Naive thymus-derived CD8-positive, alpha-beta T cell (primary cell): ENCODE data around the gene HNRNPUL1. TPM values are rescaled to one million over a fixed set of nuclear protein-coding genes. Genes with fewer than 3 reads are reported as not detected.
"Not testable (repeated sequence)": the region's sequence is repeated elsewhere in the genome, so short reads cannot be mapped to it uniquely, and the experiment has no call there.

Experiments used
- ATAC-seq, 2 donors: fragments of 150-1000 bp; cut with Tn5 transposase in 1 of 2; sonication (Bioruptor Pico), chemical (Tn5 transposase) in 1 of 2; 1 replicate in 1 of 2; 2 replicates in 1 of 2; pipeline ENCODE4 v1.10.0; 2021; ENCODE audit warnings: mild to moderate bottlenecking in 2 of 2, moderate library complexity in 2 of 2
- POLR2A ChIA-PET: fragments of 350-600 bp; sonication (Branson Sonifier 250); formaldehyde crosslinking; loops from one replicate; lab custom pipeline; 2021; ENCODE audit warnings: antibody characterized with exemption; lab: Charles Lee
- DNase-seq, 10 donors: peaks; one replicate each; pipeline versions ENCODE4 v3.0.0 to v3.0.0-alpha.2; 2020 to 2022
- H3K27ac Mint-ChIP-seq, 10 donors: one replicate each; pipeline ENCODE4 v1.8.0; 2020 to 2022; ENCODE audit warnings: mild to moderate bottlenecking in 10 of 10, mixed read lengths in 10 of 10, moderate library complexity in 4 of 10, inconsistent platforms in 1 of 10
- H3K27me3 Mint-ChIP-seq, 5 donors: one replicate each; pipeline ENCODE4 v1.8.0; 2021 to 2022; ENCODE audit warnings: mixed read lengths in 5 of 5
- H3K36me3 Mint-ChIP-seq, 3 donors: one replicate each; pipeline ENCODE4 v1.8.0; 2020 to 2022; ENCODE audit warnings: mixed read lengths in 3 of 3, mild to moderate bottlenecking in 2 of 3, inconsistent platforms in 1 of 3
- H3K4me1 Mint-ChIP-seq, 4 donors: one replicate each; pipeline ENCODE4 v1.8.0; 2021 to 2022; ENCODE audit warnings: mixed read lengths in 4 of 4
- H3K4me3 Mint-ChIP-seq, 10 donors: one replicate each; pipeline ENCODE4 v1.8.0; 2020 to 2022; ENCODE audit warnings: mild to moderate bottlenecking in 10 of 10, mixed read lengths in 10 of 10, moderate library complexity in 6 of 10, inconsistent platforms in 1 of 10
- H3K9me3 Mint-ChIP-seq, 9 donors: one replicate each; pipeline ENCODE4 v1.8.0; 2020 to 2022; ENCODE audit warnings: mixed read lengths in 9 of 9, mild to moderate bottlenecking in 3 of 9, inconsistent platforms in 1 of 9, moderate library complexity in 1 of 9
- polyA plus RNA-seq, 3 donors: library from polyadenylated mRNA; unstranded; fragments of 300-500 nt; fragmentation: Illumina TruSeq; gene quantifications; one replicate each; pipeline ENCODE4 v1.2.3, GENCODE V29; 2021
- total RNA-seq, 8 experiments: library from RNA in 2 of 8; stranded (reverse) in 2 of 8; gene quantifications; one replicate each; pipeline ENCODE4 v1.2.3 and lab custom pipeline; 2021 to 2026

The HNRNPUL1 gene
- total and polyA plus RNA-seq, 5 experiments from 2014 or later = 40.7 to 280 (median 67.6) TPM

DNA sequence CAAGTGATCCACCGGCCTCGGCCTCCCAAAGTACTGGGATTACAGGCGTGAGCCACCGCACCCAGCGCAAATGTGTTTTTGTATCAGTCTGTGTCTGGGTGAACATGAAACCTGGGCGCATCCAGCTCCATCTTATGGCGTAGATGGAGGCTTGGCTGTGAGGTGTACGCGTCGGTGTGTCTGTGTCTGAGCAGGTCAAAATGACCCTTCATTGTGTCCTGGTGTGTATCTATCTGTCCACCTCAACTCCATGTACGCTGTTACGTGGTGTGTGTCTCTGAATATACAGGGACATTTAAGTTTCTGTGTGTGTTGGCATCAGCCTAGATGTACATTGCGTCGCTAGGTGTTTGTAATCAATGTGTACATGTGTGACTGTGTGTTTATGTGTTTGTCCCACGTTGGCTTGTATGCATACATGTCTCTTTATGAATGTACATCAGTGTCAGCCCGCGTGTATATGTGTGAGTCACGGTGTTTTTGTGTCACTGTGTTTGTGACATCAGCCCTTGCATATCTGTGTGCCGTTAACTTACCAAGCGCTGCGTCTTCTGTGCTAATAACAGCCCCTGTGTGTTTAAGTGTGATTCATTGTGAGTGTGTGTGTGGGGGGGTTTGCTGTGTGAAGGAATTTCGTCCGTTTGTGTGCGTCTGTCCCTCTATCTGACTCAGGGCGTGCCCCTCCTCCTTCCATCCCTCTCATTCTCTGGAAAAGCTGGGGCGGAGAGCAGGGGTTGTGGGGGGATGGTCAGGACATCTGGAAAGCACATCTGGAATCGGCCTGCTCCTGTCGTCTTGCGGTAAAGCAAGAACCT, 38.7 kb upstream of the HNRNPUL1 start:
- H3K4me1 Mint-ChIP-seq = peaks cover 14 to 22% (median 16%) of the 10 kb centered on the region in 4 donors

DNA sequence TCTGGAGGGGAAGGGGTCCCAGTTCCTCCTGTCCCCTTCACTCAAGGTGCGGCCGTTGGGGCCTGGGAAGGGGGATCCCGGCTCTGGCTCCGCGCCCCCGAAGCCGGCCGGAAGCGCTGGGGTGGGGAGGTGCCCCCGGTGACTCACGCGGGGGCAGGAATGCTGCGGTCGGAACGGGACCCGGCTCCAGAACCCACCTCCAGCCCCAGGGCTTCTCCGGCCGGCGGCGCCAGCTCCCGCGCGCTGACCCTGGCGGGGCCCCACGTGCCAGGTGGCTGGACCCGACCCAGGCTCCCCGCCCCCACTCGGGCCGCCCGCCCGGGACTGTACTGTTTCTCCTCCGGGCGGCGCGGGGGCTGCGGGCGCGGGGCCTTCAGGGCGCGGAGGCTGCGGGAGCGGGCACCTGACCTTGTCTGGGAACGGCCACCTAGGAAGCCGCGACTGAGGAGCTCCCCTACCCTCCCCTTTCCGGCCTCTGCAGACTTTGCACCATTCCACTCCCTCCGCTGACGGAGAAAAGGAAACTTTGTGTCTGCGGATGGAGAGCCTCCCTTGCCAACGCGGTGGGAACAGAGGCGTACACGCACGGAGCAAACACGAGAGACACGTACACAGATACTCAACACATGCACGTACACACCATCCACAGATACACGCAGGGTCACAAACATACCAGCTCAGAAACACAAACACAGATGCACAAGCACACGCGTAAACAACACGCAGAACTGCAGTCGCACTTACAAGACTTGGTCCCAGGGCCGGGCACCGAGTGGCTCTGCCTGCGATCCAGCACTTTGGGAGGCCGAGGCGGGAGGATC, 37.9 kb upstream of the HNRNPUL1 start:
- Mint-ChIP-seq H3K27ac (peak overlapping the region; percentile 62 to 95 (median 84)), H3K4me3 (peak overlapping the region; percentile 75 to 92 (median 86)), H3K4me1 (peaks cover 14 to 22% (median 16%) of the 10 kb centered on the region in 4 donors), H3K27me3 (peaks cover 5 to 30% (median 13%) of the 10 kb centered on the region in 5 donors), H3K9me3 (no peaks in the 10 kb centered on the region), H3K36me3 (no peaks in the 10 kb centered on the region)
- DNase-seq (peak in 8 of 10 donors; percentile 8 to 68 (median 32)), ATAC-seq (peak; percentile 70 to 77)
- POLR2A ChIA-PET = interaction anchor here (0.9 to 5.4 kb wide), 3 partner anchors 10 to 40 kb away, joined by 3 to 38 read pairs (median 4); partner anchors contain the start of gene HNRNPUL1

More for the DNA sequence above, 38.7 kb upstream of the HNRNPUL1 start:
- POLR2A ChIA-PET = interaction anchor here (0.9 to 5.4 kb wide), 3 partner anchors 11 to 41 kb away, joined by 3 to 38 read pairs (median 4); partner anchors contain the start of gene HNRNPUL1
- DNase-seq (peak in 1 of 10 donors; percentile 12), ATAC-seq (peak; percentile 11 to 23)
- Mint-ChIP-seq H3K4me3 (peak overlapping the region; percentile 74 to 91 (median 84)), H3K36me3 (no peaks in the 10 kb centered on the region), H3K9me3 (no peaks in the 10 kb centered on the region), H3K27me3 (peaks cover 10 to 35% (median 21%) of the 10 kb centered on the region in 5 donors), H3K27ac (peak overlapping the region; percentile 36 to 89 (median 76))

DNA sequence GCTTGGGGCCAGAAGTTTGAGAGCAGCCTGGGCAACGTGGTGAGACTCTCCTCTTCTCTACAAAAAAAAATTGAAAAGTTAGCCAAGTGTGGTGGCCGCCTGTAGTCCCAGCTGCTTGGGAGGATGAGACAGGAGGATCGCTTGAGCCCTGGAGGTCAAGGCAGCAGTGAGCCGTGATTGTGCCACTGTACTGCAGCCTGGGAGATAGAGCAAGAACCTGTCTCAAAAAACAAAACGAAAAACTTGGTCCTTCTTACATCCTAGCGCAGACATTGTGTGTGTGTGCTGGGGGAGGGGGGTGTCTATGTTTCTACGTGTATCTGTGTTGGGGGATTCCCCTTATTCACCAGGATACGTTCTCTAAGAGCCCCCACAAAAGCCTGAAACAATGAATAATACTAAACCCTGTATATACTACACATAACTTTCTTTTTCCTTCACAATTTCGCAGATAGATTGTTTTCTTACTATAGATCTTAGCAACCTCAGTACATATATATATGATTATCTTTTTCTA, 37.2 kb upstream of the HNRNPUL1 start:
- peak overlapping the region; percentile 72 to 92 (median 86) for H3K4me3 Mint-ChIP-seq
- H3K27me3 Mint-ChIP-seq = peaks cover 6 to 29% (median 6%) of the 10 kb centered on the region in 5 donors
- H3K4me1 Mint-ChIP-seq = peaks cover 14 to 22% (median 16%) of the 10 kb centered on the region in 4 donors
- no peaks in the 10 kb centered on the region for H3K36me3 Mint-ChIP-seq
- POLR2A ChIA-PET = interaction anchor here (1.5 to 5.4 kb wide), 2 partner anchors 36 to 39 kb away, joined by 3 to 38 read pairs; partner anchors contain the start of gene HNRNPUL1
- ATAC-seq (peak in 1 of 2 donors; percentile 60), DNase-seq (peak in 1 of 10 donors; percentile 26)
- H3K9me3 Mint-ChIP-seq = no peaks in the 10 kb centered on the region
- H3K27ac Mint-ChIP-seq = peak overlapping the region in 9 of 10 donors; percentile 25 to 95 (median 85)

DNA sequence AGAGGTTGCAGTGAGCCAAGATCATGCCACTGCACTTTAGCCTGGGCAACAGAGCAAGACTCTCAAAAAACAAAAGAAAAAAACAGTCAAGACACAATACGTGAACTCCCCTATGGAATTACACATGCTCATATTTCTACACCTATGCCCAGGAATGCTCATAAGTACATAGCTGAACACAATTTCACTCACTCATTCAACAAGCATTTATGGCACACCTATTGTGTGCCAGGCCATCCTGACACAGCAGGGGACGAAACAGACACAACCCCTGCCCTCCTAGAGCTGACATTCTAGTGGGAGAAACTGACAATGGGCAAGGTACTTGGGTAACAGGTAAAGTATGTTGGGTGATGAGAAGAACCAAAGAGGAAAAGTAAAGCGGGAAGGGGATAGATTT, 35.7 kb upstream of the HNRNPUL1 start:
- ATAC-seq = no peak
- peak overlapping the region in 2 of 10 donors; percentile 15 to 31 for H3K27ac Mint-ChIP-seq
- no peak overlapping the region for H3K4me3 Mint-ChIP-seq
- DNase-seq = no peak
- H3K4me1 Mint-ChIP-seq = peaks cover 14 to 22% (median 15%) of the 10 kb centered on the region in 4 donors
- POLR2A ChIA-PET = interaction anchor here (5.4 kb wide), 1 partner anchor 35 kb away, joined by 38 read pairs; the partner anchor contains the start of gene HNRNPUL1
- H3K27me3 Mint-ChIP-seq = peaks cover 0 to 26% (median 5%) of the 10 kb centered on the region in 5 donors
- no peaks in the 10 kb centered on the region for H3K36me3 Mint-ChIP-seq
- no peaks in the 10 kb centered on the region for H3K9me3 Mint-ChIP-seq

DNA sequence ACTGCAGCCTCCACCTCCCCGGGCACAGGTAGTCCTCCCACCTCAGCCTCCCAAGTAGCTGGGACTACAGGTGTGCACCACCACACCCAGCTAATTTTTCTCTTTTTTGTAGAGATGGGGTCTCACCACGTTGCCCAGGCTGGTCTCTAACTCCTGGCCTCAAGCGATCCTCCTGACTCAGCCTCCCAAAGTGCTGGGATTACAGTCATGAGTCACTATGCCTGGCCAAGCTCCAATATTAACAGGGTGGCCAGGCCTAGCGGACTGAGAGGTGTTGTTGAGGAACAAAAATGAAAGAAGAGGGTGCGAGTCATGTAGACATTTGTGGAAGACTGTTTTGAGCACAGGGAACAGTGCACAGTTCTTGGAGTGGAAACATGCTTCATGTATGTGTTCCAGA, 34.8 kb upstream of the HNRNPUL1 start:
- POLR2A ChIA-PET, H3K9me3 Mint-ChIP-seq, DNase-seq, H3K36me3 Mint-ChIP-seq, H3K27ac Mint-ChIP-seq, H3K4me3 Mint-ChIP-seq, ATAC-seq: not testable (repeated sequence)
- peaks cover 0 to 22% (median 7%) of the 10 kb centered on the region in 5 donors for H3K27me3 Mint-ChIP-seq
- H3K4me1 Mint-ChIP-seq = peaks cover 12 to 20% (median 15%) of the 10 kb centered on the region in 4 donors

DNA sequence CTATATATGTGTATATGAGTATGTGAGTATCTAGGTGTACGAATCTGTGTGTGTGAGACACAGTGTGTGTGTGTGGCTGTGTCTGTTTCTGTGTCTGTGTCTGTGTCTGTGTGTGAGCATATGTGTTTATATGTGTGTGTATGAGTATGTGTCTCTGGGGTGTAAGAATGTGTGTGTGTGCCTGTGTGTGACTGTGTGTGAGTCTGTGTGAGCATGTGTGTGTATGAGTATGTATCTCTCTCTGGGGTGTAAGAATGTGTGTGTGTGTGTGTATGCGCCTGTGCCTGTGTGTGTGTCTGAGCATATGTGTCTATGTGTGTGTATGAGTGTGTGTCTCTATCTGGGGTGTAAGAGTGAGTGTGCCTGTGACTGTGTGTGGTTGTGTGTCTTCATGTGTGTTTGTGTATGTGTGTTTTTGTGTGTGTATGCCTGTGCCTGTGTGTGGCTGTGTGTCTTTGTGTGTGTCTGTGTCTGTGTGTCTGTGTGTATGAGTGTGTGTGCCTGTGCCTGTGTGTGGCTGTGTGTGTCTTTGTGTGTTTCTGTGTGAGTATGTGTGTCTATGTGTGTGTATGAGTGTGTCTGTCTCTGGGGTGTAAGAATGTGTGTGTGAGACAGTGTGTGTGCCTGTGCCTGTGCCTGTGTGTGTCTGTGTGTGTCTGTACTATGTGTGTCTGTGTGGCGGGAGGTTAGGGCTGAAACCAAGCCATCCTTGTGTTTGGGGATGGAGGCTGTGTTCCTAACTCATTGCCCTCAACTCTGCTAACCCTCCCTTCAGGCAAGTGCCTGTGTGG, 33.9 kb upstream of the HNRNPUL1 start:
- no peak for ATAC-seq
- Mint-ChIP-seq H3K27me3 (peaks cover 0 to 20% (median 7%) of the 10 kb centered on the region in 5 donors), H3K9me3 (no peaks in the 10 kb centered on the region), H3K27ac (no peak overlapping the region), H3K4me3 (no peak overlapping the region), H3K36me3 (no peaks in the 10 kb centered on the region), H3K4me1 (peaks cover 12 to 15% (median 14%) of the 10 kb centered on the region in 4 donors)
- POLR2A ChIA-PET = interaction anchor here (0.5 kb wide), 1 partner anchor 12 kb away, joined by 6 read pairs; no protein-coding TSS in a partner anchor
- no peak for DNase-seq

DNA sequence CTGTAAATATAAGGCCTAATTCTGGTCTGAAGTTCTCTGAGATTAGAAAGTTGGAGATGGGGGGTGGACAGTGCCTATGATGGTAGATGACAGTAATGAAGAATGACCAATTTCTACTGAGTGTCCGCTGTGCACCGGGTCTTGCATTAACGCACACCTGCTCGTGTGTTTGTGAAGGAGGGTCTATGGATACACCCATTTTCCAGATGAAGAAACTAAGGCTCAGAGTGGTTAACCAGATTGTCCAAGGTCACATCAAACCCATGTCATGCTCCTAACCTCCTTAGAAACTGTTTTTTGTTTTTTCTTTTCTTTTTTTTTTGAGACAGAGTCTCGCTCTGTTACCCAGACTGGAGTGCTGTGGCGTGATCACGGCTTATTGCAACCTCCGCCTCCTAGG, 31.5 kb upstream of the HNRNPUL1 start:
- H3K4me3 Mint-ChIP-seq = no peak overlapping the region
- H3K36me3 Mint-ChIP-seq = no peaks in the 10 kb centered on the region
- H3K4me1 Mint-ChIP-seq = no peaks in the 10 kb centered on the region
- DNase-seq (no peak), ATAC-seq (no peak)
- peaks cover 0 to 11% (median 7%) of the 10 kb centered on the region in 5 donors for H3K27me3 Mint-ChIP-seq
- no peak overlapping the region for H3K27ac Mint-ChIP-seq
- POLR2A ChIA-PET = no interaction called here
- no peaks in the 10 kb centered on the region for H3K9me3 Mint-ChIP-seq

DNA sequence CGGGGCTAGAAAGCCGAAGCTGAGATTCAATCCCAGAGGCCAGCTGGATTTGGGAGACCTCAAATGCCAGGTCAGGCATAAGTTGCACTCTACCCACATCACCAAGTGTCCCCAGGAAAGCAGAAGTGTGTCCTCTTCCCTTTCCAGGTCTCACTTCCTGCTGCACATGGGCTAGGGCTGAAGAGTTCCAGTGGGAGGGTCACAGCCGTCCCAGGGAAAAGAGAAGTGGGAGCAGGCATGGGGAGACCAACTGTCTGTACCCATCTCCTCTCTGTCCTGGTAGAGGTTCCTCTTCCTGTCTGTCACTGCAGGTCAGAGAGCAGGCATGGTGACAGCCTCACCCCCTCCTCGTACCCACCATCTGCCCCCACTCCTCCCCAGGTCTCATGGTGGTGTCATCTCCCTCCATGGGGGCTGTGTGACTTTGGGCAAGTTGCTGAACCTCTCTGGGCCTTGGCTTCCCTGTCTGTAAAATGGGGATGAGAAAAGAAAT, 30.4 kb upstream of the HNRNPUL1 start:
- DNase-seq = no peak
- Mint-ChIP-seq H3K4me3 (no peak overlapping the region), H3K4me1 (no peaks in the 10 kb centered on the region), H3K27ac (no peak overlapping the region), H3K9me3 (no peaks in the 10 kb centered on the region), H3K36me3 (no peaks in the 10 kb centered on the region), H3K27me3 (peaks cover 0 to 3% (median 2%) of the 10 kb centered on the region in 5 donors)
- POLR2A ChIA-PET = interaction anchor here (1.0 kb wide), 1 partner anchor 30 kb away, joined by 3 read pairs; no protein-coding TSS in a partner anchor
- ATAC-seq = no peak

DNA sequence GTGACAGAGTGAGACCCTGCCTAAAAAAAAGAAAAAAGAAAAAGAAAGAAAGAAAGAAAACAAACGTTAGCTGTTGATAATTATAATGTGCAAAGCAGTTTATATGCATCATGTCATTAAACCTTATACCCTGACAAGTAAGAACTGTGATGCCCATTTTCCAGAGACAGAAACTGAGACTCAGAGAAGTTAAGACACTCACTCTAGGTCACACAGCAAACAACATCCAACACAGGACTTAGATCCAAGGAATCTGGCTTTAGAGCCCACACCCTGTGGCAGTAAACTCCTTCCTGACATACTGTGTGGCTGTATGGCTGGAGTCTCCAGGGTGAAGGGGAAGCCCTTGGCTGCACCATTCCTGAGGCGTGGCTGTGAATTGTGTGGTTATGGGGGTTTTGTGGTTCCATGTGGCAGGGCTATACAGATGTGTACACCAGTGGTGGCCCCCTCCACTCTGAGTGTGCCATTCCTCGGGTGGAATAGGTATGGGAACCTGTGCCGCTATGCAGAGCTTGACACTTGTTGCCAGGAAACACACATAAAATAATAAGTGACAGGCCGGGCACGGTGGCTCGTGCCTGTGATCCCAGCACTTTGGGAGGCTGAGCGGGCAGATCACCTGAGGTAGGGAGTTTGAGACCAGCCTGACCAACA, 29.5 kb upstream of the HNRNPUL1 start:
- peaks cover 0 to 5% (median 3%) of the 10 kb centered on the region in 5 donors for H3K27me3 Mint-ChIP-seq
- no peak overlapping the region for H3K27ac Mint-ChIP-seq
- DNase-seq (no peak), ATAC-seq (no peak)
- H3K36me3 Mint-ChIP-seq = no peaks in the 10 kb centered on the region
- no peaks in the 10 kb centered on the region for H3K4me1 Mint-ChIP-seq
- POLR2A ChIA-PET = interaction anchor here (1.0 kb wide), 1 partner anchor 29 kb away, joined by 3 read pairs; no protein-coding TSS in a partner anchor
- no peaks in the 10 kb centered on the region for H3K9me3 Mint-ChIP-seq
- H3K4me3 Mint-ChIP-seq = no peak overlapping the region

DNA sequence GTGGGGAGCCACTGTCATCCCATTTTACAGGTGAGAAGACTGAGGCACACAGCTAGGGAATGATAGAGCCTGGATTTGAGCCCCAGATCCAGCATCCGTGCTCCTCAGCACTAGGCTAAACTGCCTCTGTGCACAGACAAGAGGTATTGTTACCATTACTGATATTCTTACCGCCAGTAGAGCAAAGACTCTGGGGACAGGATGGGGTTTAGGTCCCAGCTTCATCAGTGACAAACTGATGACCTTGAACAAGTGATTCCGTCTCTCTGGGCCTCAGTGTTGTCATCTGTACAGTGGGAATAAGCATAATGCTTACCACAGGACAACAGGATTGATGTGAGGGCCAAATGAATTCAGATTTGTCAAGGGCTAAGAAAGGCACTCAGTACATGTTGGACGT, 28.7 kb upstream of the HNRNPUL1 start:
- H3K9me3 Mint-ChIP-seq = no peaks in the 10 kb centered on the region
- POLR2A ChIA-PET = no interaction called here
- no peak for DNase-seq
- no peak overlapping the region for H3K4me3 Mint-ChIP-seq
- no peak for ATAC-seq
- no peak overlapping the region for H3K27ac Mint-ChIP-seq
- peaks cover 0 to 6% (median 3%) of the 10 kb centered on the region in 5 donors for H3K27me3 Mint-ChIP-seq
- H3K4me1 Mint-ChIP-seq = no peaks in the 10 kb centered on the region
- H3K36me3 Mint-ChIP-seq = no peaks in the 10 kb centered on the region

DNA sequence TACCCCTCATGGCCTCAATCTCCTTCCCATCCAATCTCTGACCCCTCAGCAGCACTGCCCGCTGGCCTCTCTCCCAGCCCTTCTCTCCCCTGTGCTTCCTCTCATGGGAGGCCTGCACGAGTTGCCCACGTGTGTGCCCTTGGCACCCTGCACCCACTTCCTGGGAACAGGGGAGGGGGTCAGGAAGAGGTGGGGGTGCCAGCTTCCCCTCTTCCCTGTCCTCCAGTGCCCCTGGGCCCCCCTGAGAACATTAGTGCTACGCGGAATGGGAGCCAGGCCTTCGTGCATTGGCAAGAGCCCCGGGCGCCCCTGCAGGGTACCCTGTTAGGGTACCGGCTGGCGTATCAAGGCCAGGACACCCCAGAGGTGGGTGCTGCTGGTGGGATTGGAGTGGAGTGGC, 25.9 kb upstream of the HNRNPUL1 start:
- Mint-ChIP-seq H3K27ac (peak overlapping the region in 1 of 10 donors; percentile 1), H3K4me3 (no peak overlapping the region), H3K27me3 (peaks cover 0 to 4% (median 0%) of the 10 kb centered on the region in 5 donors), H3K9me3 (no peaks in the 10 kb centered on the region), H3K36me3 (no peaks in the 10 kb centered on the region), H3K4me1 (no peaks in the 10 kb centered on the region)
- no peak for ATAC-seq
- POLR2A ChIA-PET = no interaction called here
- no peak for DNase-seq
